ENCODE measurements around the gene ARL2.

ARL2 gene

GRCh38 chr11:65060913-65061408, 47.0 kb downstream of the ARL2 start:
- no peak for TF ChIP-seq SPI1 (IDR thresholded peaks at IDR 0.05; ENCODE audit: borderline replicate concordance, low read depth)
- TF ChIP-seq, protein P1, sequence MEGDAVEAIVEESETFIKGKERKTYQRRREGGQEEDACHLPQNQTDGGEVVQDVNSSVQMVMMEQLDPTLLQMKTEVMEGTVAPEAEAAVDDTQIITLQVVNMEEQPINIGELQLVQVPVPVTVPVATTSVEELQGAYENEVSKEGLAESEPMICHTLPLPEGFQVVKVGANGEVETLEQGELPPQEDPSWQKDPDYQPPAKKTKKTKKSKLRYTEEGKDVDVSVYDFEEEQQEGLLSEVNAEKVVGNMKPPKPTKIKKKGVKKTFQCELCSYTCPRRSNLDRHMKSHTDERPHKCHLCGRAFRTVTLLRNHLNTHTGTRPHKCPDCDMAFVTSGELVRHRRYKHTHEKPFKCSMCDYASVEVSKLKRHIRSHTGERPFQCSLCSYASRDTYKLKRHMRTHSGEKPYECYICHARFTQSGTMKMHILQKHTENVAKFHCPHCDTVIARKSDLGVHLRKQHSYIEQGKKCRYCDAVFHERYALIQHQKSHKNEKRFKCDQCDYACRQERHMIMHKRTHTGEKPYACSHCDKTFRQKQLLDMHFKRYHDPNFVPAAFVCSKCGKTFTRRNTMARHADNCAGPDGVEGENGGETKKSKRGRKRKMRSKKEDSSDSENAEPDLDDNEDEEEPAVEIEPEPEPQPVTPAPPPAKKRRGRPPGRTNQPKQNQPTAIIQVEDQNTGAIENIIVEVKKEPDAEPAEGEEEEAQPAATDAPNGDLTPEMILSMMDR (IDR thresholded peaks at IDR 0.05; ENCODE audit: insufficient read depth, low read length) = no peak
- TF ChIP-seq GABPA (IDR thresholded peaks at IDR 0.05; ENCODE audit: low read depth) = no peak
- no peak for TF ChIP-seq REST (IDR thresholded peaks at IDR 0.05; ENCODE audit: insufficient replicate concordance, low read depth)
- no peak for TF ChIP-seq POLR2AphosphoS5 (IDR thresholded peaks at IDR 0.05; ENCODE audit: low read depth)
- no peaks in the 10 kb centered on the region for H3K27me3 ChIP-seq (ENCODE audit: insufficient read depth, poor library complexity, severe bottlenecking)
- DNase-seq (ENCODE audit: low read depth in 1 of 2, low spot score in 1 of 2) = no peak
- no peak overlapping the region for H3K27ac ChIP-seq (replicated peaks)
- no peak overlapping the region for H3K4me3 ChIP-seq (replicated peaks; ENCODE audit: insufficient read depth, low read length)

DNA sequence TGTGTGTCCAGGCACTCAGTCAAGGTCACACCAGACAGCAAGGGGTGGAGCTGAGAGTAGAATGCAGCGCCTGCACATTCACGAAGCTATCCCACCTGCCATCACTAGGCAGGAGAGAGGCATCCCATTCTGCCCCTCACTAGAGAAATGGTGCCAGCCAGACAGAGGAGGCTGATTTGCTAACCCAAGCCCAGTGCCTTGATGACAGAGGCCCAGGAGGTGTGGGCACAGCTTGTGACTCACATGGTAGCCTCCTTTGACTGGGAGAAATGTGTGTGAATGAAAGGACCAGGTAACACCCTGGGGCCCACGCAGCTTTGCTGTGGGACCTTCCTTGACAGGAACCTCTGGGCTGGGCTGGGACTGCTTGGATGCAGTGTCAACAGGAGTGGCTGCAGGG, 49.6 kb downstream of the ARL2 start:
- TF ChIP-seq POLR2AphosphoS5 (IDR thresholded peaks at IDR 0.05; ENCODE audit: low read depth) = no peak
- no peak for TF ChIP-seq SPI1 (IDR thresholded peaks at IDR 0.05; ENCODE audit: borderline replicate concordance, low read depth)
- TF ChIP-seq, protein P1 (IDR thresholded peaks at IDR 0.05; ENCODE audit: insufficient read depth, low read length) = no peak
- no peak for TF ChIP-seq REST (IDR thresholded peaks at IDR 0.05; ENCODE audit: insufficient replicate concordance, low read depth)
- no peak for TF ChIP-seq GABPA (IDR thresholded peaks at IDR 0.05; ENCODE audit: low read depth)
- Histone ChIP-seq H3K27me3 (ENCODE audit: insufficient read depth, poor library complexity, severe bottlenecking) (no peaks in the 10 kb centered on the region), H3K27ac (replicated peaks) (no peak overlapping the region), H3K4me3 (replicated peaks; ENCODE audit: insufficient read depth, low read length) (no peak overlapping the region)
- no peak for DNase-seq (ENCODE audit: low read depth in 1 of 2, low spot score in 1 of 2)

DNA sequence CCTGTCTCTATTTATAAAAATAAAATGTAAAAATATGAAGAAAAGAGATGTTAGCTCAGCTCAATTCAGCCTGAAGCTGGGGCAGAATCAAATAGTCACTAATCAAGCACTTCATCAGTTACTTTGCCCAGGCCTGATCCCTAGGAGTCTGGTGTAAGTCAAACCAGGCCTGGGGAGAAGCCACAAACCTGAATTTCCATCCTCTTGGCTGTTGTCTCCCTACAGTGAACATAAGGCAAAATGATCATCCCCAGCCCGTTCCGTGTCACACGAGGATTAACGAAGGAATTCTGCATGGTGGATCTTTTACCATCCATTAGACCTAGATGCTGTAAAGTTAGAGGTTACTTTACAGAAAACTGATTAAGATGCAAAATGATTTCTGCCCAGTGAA, 50.9 kb downstream of the ARL2 start:
- no peak for DNase-seq (ENCODE audit: low read depth in 1 of 2, low spot score in 1 of 2)
- Histone ChIP-seq H3K27me3 (ENCODE audit: insufficient read depth, poor library complexity, severe bottlenecking) (no peaks in the 10 kb centered on the region), H3K4me3 (replicated peaks; ENCODE audit: insufficient read depth, low read length) (no peak overlapping the region), H3K27ac (replicated peaks) (no peak overlapping the region)
- TF ChIP-seq REST (IDR thresholded peaks at IDR 0.05; ENCODE audit: insufficient replicate concordance, low read depth) = no peak
- TF ChIP-seq GABPA (IDR thresholded peaks at IDR 0.05; ENCODE audit: low read depth) = no peak
- TF ChIP-seq POLR2AphosphoS5 (IDR thresholded peaks at IDR 0.05; ENCODE audit: low read depth) = no peak
- no peak for TF ChIP-seq SPI1 (IDR thresholded peaks at IDR 0.05; ENCODE audit: borderline replicate concordance, low read depth)
- TF ChIP-seq, protein P1 (IDR thresholded peaks at IDR 0.05; ENCODE audit: insufficient read depth, low read length) = no peak

Measured in HL-60 (cell line).